BLaER1 treated with 17β-estradiol and CSF1 and Interleukin-3, amounts not matched to agents 10 nM and 100 nM (cell line): ENCODE results near the gene CDC42EP4.

Source experiments
- H3K27ac ChIP-seq, 11 experiments: shearing (Covaris generic); formaldehyde crosslinking; 2 replicates each; pipeline ENCODE4 v1.8.1; 2022
- H3K27me3 ChIP-seq, 11 experiments: shearing (Covaris generic); formaldehyde crosslinking; 2 replicates each; pipeline ENCODE4 v1.8.1; 2022
- H3K36me3 ChIP-seq, 11 experiments: shearing (Covaris generic); formaldehyde crosslinking; 2 replicates each; pipeline ENCODE4 v1.8.1; 2022
- H3K4me1 ChIP-seq, 10 experiments: shearing (Covaris generic); formaldehyde crosslinking; 2 replicates each; pipeline ENCODE4 v1.8.1; 2022
- H3K4me2 ChIP-seq, 11 experiments: shearing (Covaris generic); formaldehyde crosslinking; 2 replicates each; pipeline ENCODE4 v1.8.1; 2022
- H3K4me3 ChIP-seq, 10 experiments: shearing (Covaris generic); formaldehyde crosslinking; 2 replicates each; pipeline ENCODE4 v1.8.1; 2022
- H3K9ac ChIP-seq, 11 experiments: shearing (Covaris generic); formaldehyde crosslinking; 2 replicates each; pipeline ENCODE4 v1.8.1; 2022
- H3K9me3 ChIP-seq, 11 experiments: shearing (Covaris generic); formaldehyde crosslinking; replicated peaks in 1 of 11; 2 replicates each; pipeline ENCODE4 v1.8.1; 2022
- H4K20me1 ChIP-seq, 11 experiments: shearing (Covaris generic); formaldehyde crosslinking; 2 replicates each; pipeline ENCODE4 v1.8.1; 2022
- Cebpa-rat ChIP-seq, 11 experiments: shearing (Covaris generic); IDR thresholded peaks; 2 replicates each; pipeline ENCODE4 v1.8.1; 2022

CDC42EP4 gene

DNA sequence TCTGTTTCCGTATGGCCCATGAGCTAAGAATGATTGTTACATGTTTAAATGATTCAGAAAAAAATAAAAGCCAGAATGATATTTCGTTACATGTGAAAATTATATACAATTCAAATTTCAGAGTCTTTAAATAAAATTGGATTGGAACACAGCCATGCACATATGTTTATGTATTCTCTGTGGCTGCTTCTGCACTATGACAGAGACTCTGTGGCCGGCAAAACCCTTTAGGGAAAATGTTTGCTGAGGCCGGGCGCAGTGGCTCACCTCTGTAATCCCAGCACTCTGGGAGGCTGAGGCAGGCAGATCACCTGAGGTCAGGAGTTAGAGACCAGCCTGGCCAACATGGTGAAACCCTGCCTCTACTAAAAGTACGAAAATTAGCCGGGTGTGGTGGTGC lies 15.9 kb upstream of the CDC42EP4 start:
- TF ChIP-seq Cebpa-rat (IDR thresholded peaks at IDR 0.05), result no peak
- H3K36me3 ChIP-seq, result no peaks in the 10 kb centered on the region
- H3K27ac ChIP-seq, result no peak overlapping the region
- H3K9ac ChIP-seq, result no peak overlapping the region
- no peaks in the 10 kb centered on the region for H3K27me3 ChIP-seq
- no peak overlapping the region for H3K4me2 ChIP-seq
- H3K4me1 ChIP-seq, result peaks cover 8 to 25% (median 22%) of the 10 kb centered on the region in 10 experiments; a peak in 17 of 20 replicates
- H3K9me3 ChIP-seq, result peaks cover 0 to 4% (median 0%) of the 10 kb centered on the region in 11 experiments; a peak in 2 of 22 replicates
- H3K4me3 ChIP-seq, result no peak overlapping the region
- H4K20me1 ChIP-seq, result no peaks in the 10 kb centered on the region

- H3K27ac ChIP-seq, result no peak overlapping the region
- peak in 1 of 11 experiments; percentile 34; a peak in 1 of 22 replicates for TF ChIP-seq Cebpa-rat (IDR thresholded peaks at IDR 0.05)
These were observed 13.7 kb upstream of the CDC42EP4 start for GRCh38 chr17:73325527-73325842.

DNA sequence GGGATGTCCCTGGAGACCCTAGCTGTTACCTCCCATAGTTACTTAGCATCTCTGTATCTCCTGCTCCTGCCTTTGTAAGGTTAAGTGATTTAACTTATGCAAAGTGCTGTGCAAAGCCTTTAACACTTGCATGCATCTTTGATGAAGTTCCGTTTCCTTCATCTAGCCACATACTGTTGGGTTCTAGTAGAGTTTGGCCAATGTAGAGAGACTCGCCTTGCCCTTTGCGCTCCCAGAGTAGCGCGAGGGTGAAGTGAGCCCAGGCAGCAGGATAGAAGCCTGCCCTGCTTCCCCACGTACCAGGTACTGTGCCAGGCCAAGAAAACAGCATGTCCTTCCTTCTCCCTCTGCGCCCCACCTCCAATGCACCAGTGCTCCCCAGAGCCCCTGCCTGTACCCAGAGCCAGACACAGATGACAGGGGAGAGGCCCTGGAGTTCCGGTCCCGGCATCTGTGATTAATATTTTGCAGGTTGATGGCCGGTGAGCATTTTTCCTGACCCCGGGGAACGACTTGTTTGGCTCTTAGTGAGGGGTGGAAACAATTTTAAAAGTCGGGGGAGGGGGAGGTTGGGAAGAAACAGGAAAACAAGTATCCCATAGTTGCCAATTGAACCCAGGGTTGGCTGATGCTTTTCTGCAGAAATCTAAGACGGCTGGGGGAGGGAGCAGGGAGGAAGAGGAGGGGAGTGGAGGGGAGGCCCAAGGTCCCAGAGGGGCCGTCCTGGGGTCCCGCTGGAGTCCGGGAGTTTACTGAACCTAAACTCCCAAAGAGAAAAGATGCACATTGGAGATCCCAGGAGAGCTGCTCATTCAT lies 13.1 kb upstream of the CDC42EP4 start:
- Histone ChIP-seq H4K20me1 (no peaks in the 10 kb centered on the region), H3K27me3 (no peaks in the 10 kb centered on the region), H3K4me1 (peaks cover 8 to 25% (median 22%) of the 10 kb centered on the region in 10 experiments; a peak in 17 of 20 replicates), H3K27ac (no peak overlapping the region), H3K9me3 (peaks cover 0 to 5% (median 0%) of the 10 kb centered on the region in 11 experiments; a peak in 2 of 22 replicates), H3K36me3 (no peaks in the 10 kb centered on the region), H3K4me3 (no peak overlapping the region), H3K9ac (no peak overlapping the region), H3K4me2 (peak overlapping the region; percentile 2 to 72 (median 59); a peak in 19 of 22 replicates)
- no peak for TF ChIP-seq Cebpa-rat (IDR thresholded peaks at IDR 0.05)

More at GRCh38 chr17:73325527-73325842, 13.7 kb upstream of the CDC42EP4 start:
- no peak overlapping the region for H3K9ac ChIP-seq
- H3K4me2 ChIP-seq, result peak overlapping the region; percentile 2 to 72 (median 59); a peak in 18 of 22 replicates
- no peaks in the 10 kb centered on the region for H3K27me3 ChIP-seq
- no peak overlapping the region for H3K4me3 ChIP-seq
- H3K4me1 ChIP-seq, result peaks cover 8 to 25% (median 22%) of the 10 kb centered on the region in 10 experiments; a peak in 17 of 20 replicates
- no peaks in the 10 kb centered on the region for H3K36me3 ChIP-seq
- peaks cover 0 to 5% (median 0%) of the 10 kb centered on the region in 11 experiments; a peak in 2 of 22 replicates for H3K9me3 ChIP-seq
- H4K20me1 ChIP-seq, result no peaks in the 10 kb centered on the region

DNA sequence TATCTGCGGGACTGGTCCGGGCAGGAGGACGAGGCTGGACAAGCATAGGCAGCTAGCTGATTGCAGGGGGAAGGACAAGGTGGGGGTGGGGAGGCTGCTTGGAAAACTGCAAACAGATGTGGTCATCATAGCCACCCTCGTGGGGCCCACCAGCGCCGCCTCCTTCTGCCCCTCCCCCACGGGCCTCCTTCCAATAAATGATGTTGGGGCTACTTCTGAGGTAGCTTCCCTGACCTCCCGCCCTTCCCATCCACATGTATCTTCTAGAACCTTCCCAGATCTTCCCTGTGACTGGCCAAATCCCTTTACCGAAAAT lies 12.3 kb upstream of the CDC42EP4 start:
- Histone ChIP-seq H3K4me1 (peaks cover 8 to 25% (median 22%) of the 10 kb centered on the region in 10 experiments; a peak in 17 of 20 replicates), H3K27ac (no peak overlapping the region), H3K36me3 (no peaks in the 10 kb centered on the region), H3K9ac (no peak overlapping the region), H4K20me1 (no peaks in the 10 kb centered on the region), H3K4me3 (no peak overlapping the region), H3K4me2 (peak overlapping the region in 7 of 11 experiments; percentile 35 to 72 (median 61); a peak in 11 of 22 replicates), H3K9me3 (peaks cover 0 to 5% (median 0%) of the 10 kb centered on the region in 11 experiments; a peak in 2 of 22 replicates), H3K27me3 (no peaks in the 10 kb centered on the region)
- no peak for TF ChIP-seq Cebpa-rat (IDR thresholded peaks at IDR 0.05)

DNA sequence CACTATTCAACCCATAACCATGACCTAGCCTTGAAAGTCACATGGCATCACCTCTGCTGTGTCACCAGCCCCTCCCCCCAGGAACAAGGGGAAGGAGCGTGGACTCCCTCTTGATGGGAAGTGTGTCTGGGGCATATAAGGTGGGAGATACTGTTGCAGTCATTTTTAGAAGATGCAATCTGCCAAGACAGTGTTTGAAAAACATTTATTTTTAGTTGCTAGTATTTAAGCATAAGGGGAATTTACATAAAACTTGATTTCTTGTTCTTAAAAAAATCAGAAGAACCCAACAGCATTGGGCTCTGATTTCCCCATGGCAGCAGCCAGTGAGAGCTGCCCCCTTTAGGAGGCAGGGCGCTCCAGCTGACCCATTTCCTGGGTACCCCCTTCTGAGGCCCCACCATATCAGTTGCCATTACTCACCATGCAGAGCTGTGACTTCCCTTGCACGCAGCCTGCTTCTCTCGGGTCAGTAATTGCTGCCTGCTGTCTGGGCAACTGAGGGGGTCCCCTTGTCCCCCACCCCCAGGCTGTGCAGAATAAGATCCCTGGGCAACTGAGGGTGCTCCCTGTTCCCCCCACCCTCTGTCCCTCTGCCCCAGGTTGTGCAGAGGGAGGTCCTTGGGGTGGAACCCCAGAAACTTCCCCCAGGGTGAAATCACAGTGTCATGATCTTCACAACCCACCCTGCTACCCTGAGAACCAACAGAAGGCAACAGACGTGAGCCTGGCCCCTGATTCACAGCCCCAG lies 11.8 kb upstream of the CDC42EP4 start:
- Histone ChIP-seq H3K4me3 (no peak overlapping the region), H3K4me2 (peak overlapping the region in 7 of 11 experiments; percentile 35 to 72 (median 61); a peak in 8 of 22 replicates), H3K4me1 (peaks cover 8 to 25% (median 22%) of the 10 kb centered on the region in 10 experiments; a peak in 17 of 20 replicates), H3K27ac (no peak overlapping the region), H3K9ac (no peak overlapping the region), H3K9me3 (peaks cover 0 to 5% (median 0%) of the 10 kb centered on the region in 11 experiments; a peak in 2 of 22 replicates), H4K20me1 (no peaks in the 10 kb centered on the region), H3K36me3 (no peaks in the 10 kb centered on the region), H3K27me3 (no peaks in the 10 kb centered on the region)
- TF ChIP-seq Cebpa-rat (IDR thresholded peaks at IDR 0.05), result no peak

DNA sequence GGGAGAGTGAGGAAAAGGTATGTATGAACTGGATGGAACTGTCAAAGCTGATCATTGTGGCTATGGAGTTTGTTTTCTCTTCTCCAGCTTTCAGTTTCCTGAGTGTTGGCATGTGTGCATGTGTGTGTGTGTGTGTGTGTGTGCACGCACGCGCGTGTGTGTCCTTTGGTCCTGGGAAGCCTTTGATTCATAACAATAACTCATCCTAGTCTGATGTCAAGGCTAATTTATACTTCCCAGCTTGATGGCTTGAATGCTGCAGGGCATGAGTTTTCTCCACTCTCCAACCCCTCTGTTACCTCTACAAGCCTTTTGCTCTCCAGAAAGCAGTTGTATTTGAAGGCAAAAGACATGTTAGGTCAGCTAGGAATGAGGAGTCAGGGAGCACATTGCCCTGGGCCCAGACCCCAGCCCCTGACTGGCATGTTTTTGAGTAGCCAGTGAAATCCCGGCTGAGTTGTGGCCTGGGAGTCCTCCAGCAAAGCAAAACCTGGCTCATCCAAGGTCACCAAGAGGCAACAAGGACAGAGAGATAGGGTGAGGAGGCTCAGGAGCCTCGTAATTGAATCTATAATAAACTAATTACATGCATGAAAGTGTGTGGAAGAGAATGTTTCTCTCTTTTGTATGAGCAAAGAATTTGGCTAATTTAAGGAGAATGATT lies 8.9 kb upstream of the CDC42EP4 start:
- Histone ChIP-seq H3K36me3 (no peaks in the 10 kb centered on the region), H4K20me1 (no peaks in the 10 kb centered on the region), H3K27me3 (no peaks in the 10 kb centered on the region), H3K4me2 (no peak overlapping the region), H3K4me3 (no peak overlapping the region), H3K9me3 (peaks cover 0 to 5% (median 0%) of the 10 kb centered on the region in 11 experiments; a peak in 2 of 22 replicates), H3K4me1 (peaks cover 21 to 50% (median 44%) of the 10 kb centered on the region in 10 experiments), H3K9ac (no peak overlapping the region), H3K27ac (no peak overlapping the region)
- TF ChIP-seq Cebpa-rat (IDR thresholded peaks at IDR 0.05), result no peak

- H3K9me3 ChIP-seq, result peaks cover 0 to 5% (median 0%) of the 10 kb centered on the region in 11 experiments; a peak in 2 of 22 replicates
- no peak overlapping the region for H3K27ac ChIP-seq
- no peaks in the 10 kb centered on the region for H3K27me3 ChIP-seq
- TF ChIP-seq Cebpa-rat (IDR thresholded peaks at IDR 0.05), result no peak
- H3K4me3 ChIP-seq, result no peak overlapping the region
- no peak overlapping the region for H3K9ac ChIP-seq
- no peaks in the 10 kb centered on the region for H4K20me1 ChIP-seq
- H3K36me3 ChIP-seq, result no peaks in the 10 kb centered on the region
- H3K4me2 ChIP-seq, result no peak overlapping the region; a peak in 1 of 22 replicates
- H3K4me1 ChIP-seq, result peaks cover 13 to 47% (median 35%) of the 10 kb centered on the region in 10 experiments
These were observed 8.0 kb upstream of the CDC42EP4 start for GRCh38 chr17:73319766-73320165.

DNA sequence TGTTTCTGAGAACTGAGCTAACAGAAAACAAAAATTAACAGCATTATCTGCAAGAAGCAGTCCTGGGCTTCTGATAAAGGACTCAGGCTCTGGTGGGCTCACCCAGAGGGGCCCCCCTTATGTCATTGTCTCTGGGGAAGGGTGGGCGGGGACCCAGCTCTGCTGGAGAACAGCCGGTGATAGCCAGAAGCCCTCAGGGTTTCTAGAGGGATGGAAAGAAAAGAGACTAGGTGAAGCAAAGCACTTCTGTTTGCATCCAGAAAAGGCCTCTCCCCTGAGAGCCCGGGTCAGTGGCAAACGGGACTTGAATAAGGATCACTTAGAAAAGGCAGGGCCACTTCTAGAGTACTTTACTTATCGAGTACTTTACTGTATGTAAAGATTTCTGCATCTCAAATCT lies 7.0 kb upstream of the CDC42EP4 start:
- no peaks in the 10 kb centered on the region for H3K36me3 ChIP-seq
- H3K27ac ChIP-seq, result no peak overlapping the region
- TF ChIP-seq Cebpa-rat (IDR thresholded peaks at IDR 0.05), result no peak
- no peaks in the 10 kb centered on the region for H3K27me3 ChIP-seq
- H3K9me3 ChIP-seq, result peaks cover 0 to 5% (median 0%) of the 10 kb centered on the region in 11 experiments; a peak in 2 of 22 replicates
- H4K20me1 ChIP-seq, result no peaks in the 10 kb centered on the region
- peaks cover 13 to 47% (median 26%) of the 10 kb centered on the region in 10 experiments for H3K4me1 ChIP-seq
- no peak overlapping the region for H3K4me2 ChIP-seq
- no peak overlapping the region for H3K4me3 ChIP-seq
- no peak overlapping the region for H3K9ac ChIP-seq
